ENCODE results near the gene AFDN.

- TF ChIP-seq CTCF (conservative IDR thresholded peaks at IDR 0.05 in 1 of 2, IDR thresholded peaks at IDR 0.05 in 1 of 2; ENCODE audit: low read depth in 1 of 2, low read length in 2 of 2), result no peak
- TF ChIP-seq EZH2 (IDR thresholded peaks at IDR 0.05; ENCODE audit: low read length, missing control alignments), result no peak
These were observed 176.1 kb downstream of the AFDN start for GRCh38 chr6:168002804-168003203.
